Fibroblast of gingiva (primary cell): ENCODE results near the gene SLC38A1.
"Not testable (repeated sequence)": the region's sequence is repeated elsewhere in the genome, so short reads cannot be mapped to it uniquely, and the experiment has no call there.

Source experiments
- DNase-seq: peaks from one replicate; pipeline ENCODE4 v3.0.0-alpha.2; 2011; ENCODE audit warnings: low read depth

SLC38A1 gene

GRCh38 chr12:46264057-46264456 is 4.8 kb downstream of the SLC38A1 start:
- DNase-seq = peak; percentile 41

GRCh38 chr12:46263140-46264016 is 5.5 kb downstream of the SLC38A1 start:
- DNase-seq = no peak

GRCh38 chr12:46261646-46262045 is 7.2 kb downstream of the SLC38A1 start:
- DNase-seq = no peak

- no peak for DNase-seq
These were observed 7.8 kb downstream of the SLC38A1 start for GRCh38 chr12:46260913-46261476.

- peak; percentile 70 for DNase-seq
These were observed 8.5 kb downstream of the SLC38A1 start for GRCh38 chr12:46260124-46260912.

- no peak for DNase-seq
These were observed 9.1 kb downstream of the SLC38A1 start for GRCh38 chr12:46259713-46260112.

- DNase-seq = no peak
These were observed 9.8 kb downstream of the SLC38A1 start for GRCh38 chr12:46259071-46259470.

GRCh38 chr12:46258129-46258528 is 10.7 kb downstream of the SLC38A1 start:
- no peak for DNase-seq

GRCh38 chr12:46256942-46257341 is 11.9 kb downstream of the SLC38A1 start:
- DNase-seq = no peak

- no peak for DNase-seq
These were observed 15.2 kb downstream of the SLC38A1 start for GRCh38 chr12:46253544-46254162.

- DNase-seq = not testable (repeated sequence)
These were observed 16.8 kb downstream of the SLC38A1 start for GRCh38 chr12:46251994-46252393.

- not testable (repeated sequence) for DNase-seq
These were observed 18.9 kb downstream of the SLC38A1 start for GRCh38 chr12:46249960-46250359.

- DNase-seq = no peak
These were observed 22.7 kb downstream of the SLC38A1 start for GRCh38 chr12:46246021-46246700.

- DNase-seq = no peak
These were observed 23.8 kb downstream of the SLC38A1 start for GRCh38 chr12:46244997-46245396.

- DNase-seq = no peak
These were observed 24.4 kb downstream of the SLC38A1 start for GRCh38 chr12:46244273-46244915.

- no peak for DNase-seq
These were observed 26.3 kb downstream of the SLC38A1 start for GRCh38 chr12:46242569-46242968.

GRCh38 chr12:46240436-46240835 is 28.4 kb downstream of the SLC38A1 start:
- no peak for DNase-seq

GRCh38 chr12:46238821-46239220 is 30.0 kb downstream of the SLC38A1 start:
- DNase-seq = no peak

GRCh38 chr12:46237371-46238045 is 31.3 kb downstream of the SLC38A1 start:
- DNase-seq = no peak

- DNase-seq = no peak
These were observed 34.8 kb downstream of the SLC38A1 start for GRCh38 chr12:46234000-46234399.

GRCh38 chr12:46233423-46233822 is 35.4 kb downstream of the SLC38A1 start:
- DNase-seq = no peak
